ENCODE data around the gene RILPL1. TPM values are rescaled to one million over a fixed set of nuclear protein-coding genes. Genes with fewer than 3 reads are reported as not detected.
"Not testable (repeated sequence)": the region's sequence is repeated elsewhere in the genome, so short reads cannot be mapped to it uniquely, and the experiment has no call there.

Gene RILPL1
- total and polyA plus RNA-seq, 9 of the 15 experiments (the other 6 are each of a cell fraction or from before 2014, with no cell fraction given) = 0.25 to 10.6 (median 8.6) TPM

DNA sequence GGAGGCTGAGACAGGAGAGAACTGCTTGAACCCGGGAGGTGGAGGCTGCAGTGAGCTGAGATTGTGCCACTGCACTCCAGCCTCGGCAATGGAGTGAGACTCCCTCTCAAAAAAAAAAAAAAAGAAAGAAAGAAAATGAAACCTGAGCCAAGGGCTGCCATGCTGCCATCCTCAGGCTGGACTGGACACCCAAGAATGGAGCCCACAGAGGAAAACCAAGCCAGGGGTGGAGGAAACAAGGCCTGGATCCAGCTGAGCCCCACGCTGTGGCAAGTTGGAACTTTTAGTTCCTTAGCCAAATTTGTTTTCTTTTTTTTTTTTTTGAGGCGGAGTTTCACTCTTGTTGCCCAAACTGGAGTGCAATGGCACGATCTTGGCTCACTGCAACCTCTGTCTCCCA is 52.3 kb downstream of the RILPL1 start:
- H3K9me1 ChIP-seq (ENCODE audit: control insufficient read depth, insufficient read depth, low read length); FAIRE-seq; H3K79me2 ChIP-seq (ENCODE audit: control insufficient read depth, insufficient read depth, low read length); H3K9ac ChIP-seq (ENCODE audit: insufficient read depth in 1 of 2, low read depth in 2 of 2, low read length in 2 of 2); H3K27ac ChIP-seq (ENCODE audit: extremely low read depth, low read depth, low read length); H4K20me1 ChIP-seq (replicated peaks; ENCODE audit: control insufficient read depth, insufficient read depth, low read length); H3K4me2 ChIP-seq (ENCODE audit: insufficient read depth, low read length); H3K27me3 ChIP-seq (ENCODE audit: control insufficient read depth in 2 of 2, insufficient read depth in 2 of 2, low read length in 2 of 2); BruUV-seq (replicated peaks); in situ Hi-C loops (cut with MboI); DNase-seq (ENCODE audit: extremely low read depth in 1 of 4, low spot score in 3 of 4); ATAC-seq; H3K9me3 ChIP-seq (replicated peaks; ENCODE audit: control insufficient read depth, insufficient read depth, low read depth, low read length); H3K4me1 ChIP-seq (replicated peaks in 1 of 2; ENCODE audit: control insufficient read depth in 2 of 2, insufficient read depth in 2 of 2, low read length in 2 of 2); H2AFZ ChIP-seq (ENCODE audit: low read depth, low read length); CTCF ChIA-PET (ENCODE audit: low intra/inter-chr PET ratio); intact Hi-C loops (cut with micrococcal nuclease); H3K4me3 ChIP-seq: not testable (repeated sequence)
- POLR2A ChIA-PET = interaction anchor here (1.0 to 2.3 kb wide), 3 partner anchors 9 to 13 kb away, joined by 3 to 7 read pairs (median 7); no protein-coding TSS in a partner anchor
- peaks cover 42% of the 10 kb centered on the region; the same call in 2 of the 3 replicates for H3K36me3 ChIP-seq (ENCODE audit: control insufficient read depth, insufficient read depth, low read length)
- WGBS (ENCODE audit: insufficient coverage, low coverage, missing lambda C conversion rate) = 69% methylated on average over 2 of the region's 5 CpGs

DNA sequence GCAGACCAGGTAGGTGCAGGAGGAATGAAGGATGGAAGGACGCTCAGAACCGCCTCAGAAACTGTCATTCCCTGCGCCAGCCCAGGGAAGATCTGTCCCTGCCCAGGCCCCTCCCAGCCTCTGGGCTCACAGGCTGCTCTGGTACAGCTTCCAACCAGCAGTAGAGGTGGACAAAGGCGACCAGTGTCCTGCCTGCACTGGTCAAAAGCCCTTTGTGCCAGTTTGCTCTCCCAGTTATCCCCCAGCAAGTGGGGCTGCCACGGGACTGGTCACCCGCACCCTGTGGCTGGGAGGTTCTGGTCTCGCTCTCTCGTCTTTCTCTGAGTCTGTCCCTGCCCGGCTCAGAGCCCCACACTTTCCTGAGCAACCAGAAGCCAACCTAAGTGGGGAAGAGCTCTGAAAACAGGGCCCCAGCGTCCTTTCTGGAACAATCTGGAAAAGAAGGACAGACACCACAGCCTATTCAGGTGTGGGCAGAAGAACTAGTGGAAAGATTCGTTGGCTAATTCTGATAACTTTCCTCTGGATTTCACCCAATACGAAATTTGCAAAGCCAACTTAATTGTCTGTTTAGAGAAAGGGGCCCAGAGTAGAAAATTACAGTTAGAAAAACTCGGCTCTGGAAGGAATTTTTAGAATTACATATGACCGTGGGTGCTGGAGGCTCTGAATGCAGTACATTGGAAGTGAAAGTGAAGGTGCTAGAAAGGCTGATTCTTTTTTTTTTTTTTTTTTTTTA is 53.9 kb downstream of the RILPL1 start:
- BruUV-seq (replicated peaks) = no TSS peak
- DNase-seq (ENCODE audit: extremely low read depth in 1 of 4, low spot score in 3 of 4) (no peak), FAIRE-seq (no peak), ATAC-seq (no peak)
- POLR2A ChIA-PET = interaction anchor here (0.6 to 2.3 kb wide), 4 partner anchors 11 to 103 kb away, joined by 3 to 7 read pairs (median 4); no protein-coding TSS in a partner anchor
- WGBS (ENCODE audit: insufficient coverage, low coverage, missing lambda C conversion rate) = 76% methylated on average over 14 of the region's 14 CpGs
- Histone ChIP-seq H2AFZ (ENCODE audit: low read depth, low read length) (no peak overlapping the region), H4K20me1 (replicated peaks; ENCODE audit: control insufficient read depth, insufficient read depth, low read length) (no peaks in the 10 kb centered on the region), H3K79me2 (ENCODE audit: control insufficient read depth, insufficient read depth, low read length) (no peaks in the 10 kb centered on the region), H3K4me2 (ENCODE audit: insufficient read depth, low read length) (no peak overlapping the region), H3K4me3 (no peak overlapping the region), H3K9ac (ENCODE audit: insufficient read depth in 1 of 2, low read depth in 2 of 2, low read length in 2 of 2) (no peak overlapping the region; a peak in 1 of 4 replicates), H3K36me3 (ENCODE audit: control insufficient read depth, insufficient read depth, low read length) (peaks cover 44% of the 10 kb centered on the region; the same call in 2 of the 3 replicates), H3K27ac (ENCODE audit: extremely low read depth, low read depth, low read length) (no peak overlapping the region), H3K27me3 (ENCODE audit: control insufficient read depth in 2 of 2, insufficient read depth in 2 of 2, low read length in 2 of 2) (no peaks in the 10 kb centered on the region), H3K9me1 (ENCODE audit: control insufficient read depth, insufficient read depth, low read length) (no peaks in the 10 kb centered on the region), H3K9me3 (replicated peaks; ENCODE audit: control insufficient read depth, insufficient read depth, low read depth, low read length) (no peaks in the 10 kb centered on the region), H3K4me1 (replicated peaks in 1 of 2; ENCODE audit: control insufficient read depth in 2 of 2, insufficient read depth in 2 of 2, low read length in 2 of 2) (peaks cover 0 to 7% of the 10 kb centered on the region in 2 experiments; a peak in 2 of 5 replicates)
- intact Hi-C loops (cut with micrococcal nuclease) (no loop called here), in situ Hi-C loops (cut with MboI) (no loop called here)
- TF ChIP-seq DMBX1 (CRISPR knock-in tag; IDR thresholded peaks at IDR 0.05; ENCODE audit: borderline replicate concordance) = no peak
- TF ChIP-seq ZNF282 (CRISPR knock-in tag; IDR thresholded peaks at IDR 0.05) = 0 out of 2 replicates have a peak, but pooled peaks have one; percentile 34
- CTCF ChIA-PET (ENCODE audit: low intra/inter-chr PET ratio) = interaction anchor here (0.5 kb wide), 1 partner anchor 595 kb away, joined by 3 read pairs; no protein-coding TSS in a partner anchor

Data from K562 (cell line).